ENCODE measurements around the gene PTPRN2.

The PTPRN2 gene

DNA sequence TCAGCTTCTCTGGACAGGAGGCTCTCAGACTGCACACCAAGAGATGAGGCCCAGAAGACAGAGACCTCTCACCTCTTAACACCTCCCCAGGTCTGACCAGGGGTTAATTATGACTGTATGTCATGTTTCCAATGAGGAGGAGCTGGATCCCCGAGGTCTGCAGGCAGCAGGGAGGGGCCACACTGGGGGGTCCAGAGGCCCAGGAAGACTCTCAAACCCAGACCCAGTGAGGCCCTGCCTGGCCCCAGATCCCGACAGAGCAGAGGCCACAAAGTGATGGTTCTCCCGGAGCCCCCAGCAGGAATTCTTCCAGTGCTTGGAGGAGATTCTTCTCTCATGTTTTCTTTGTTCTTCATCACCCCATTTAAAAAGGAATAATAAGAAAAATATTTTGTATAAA, 28.8 kb downstream of the PTPRN2 start:
- no peak overlapping the region for H3K27ac ChIP-seq
- no peak for DNase-seq (ENCODE audit: low read depth, low spot score)

DNA sequence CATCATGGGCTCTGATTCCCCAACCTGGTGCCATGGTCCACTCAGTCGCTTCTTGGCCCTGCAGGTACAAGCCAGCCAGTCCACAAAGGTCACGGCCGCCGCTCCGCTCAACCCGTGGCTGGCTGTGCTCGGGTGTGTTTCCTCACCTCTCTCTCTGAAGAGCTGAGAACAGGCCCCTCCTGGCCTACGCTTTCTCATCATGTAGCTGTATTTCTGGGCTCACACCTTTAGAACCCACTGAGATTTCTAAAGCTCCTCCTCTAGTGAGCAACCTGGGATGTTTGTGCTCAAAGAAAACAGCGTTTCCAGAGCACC, 30.2 kb downstream of the PTPRN2 start:
- DNase-seq (ENCODE audit: low read depth, low spot score) = no peak

DNA sequence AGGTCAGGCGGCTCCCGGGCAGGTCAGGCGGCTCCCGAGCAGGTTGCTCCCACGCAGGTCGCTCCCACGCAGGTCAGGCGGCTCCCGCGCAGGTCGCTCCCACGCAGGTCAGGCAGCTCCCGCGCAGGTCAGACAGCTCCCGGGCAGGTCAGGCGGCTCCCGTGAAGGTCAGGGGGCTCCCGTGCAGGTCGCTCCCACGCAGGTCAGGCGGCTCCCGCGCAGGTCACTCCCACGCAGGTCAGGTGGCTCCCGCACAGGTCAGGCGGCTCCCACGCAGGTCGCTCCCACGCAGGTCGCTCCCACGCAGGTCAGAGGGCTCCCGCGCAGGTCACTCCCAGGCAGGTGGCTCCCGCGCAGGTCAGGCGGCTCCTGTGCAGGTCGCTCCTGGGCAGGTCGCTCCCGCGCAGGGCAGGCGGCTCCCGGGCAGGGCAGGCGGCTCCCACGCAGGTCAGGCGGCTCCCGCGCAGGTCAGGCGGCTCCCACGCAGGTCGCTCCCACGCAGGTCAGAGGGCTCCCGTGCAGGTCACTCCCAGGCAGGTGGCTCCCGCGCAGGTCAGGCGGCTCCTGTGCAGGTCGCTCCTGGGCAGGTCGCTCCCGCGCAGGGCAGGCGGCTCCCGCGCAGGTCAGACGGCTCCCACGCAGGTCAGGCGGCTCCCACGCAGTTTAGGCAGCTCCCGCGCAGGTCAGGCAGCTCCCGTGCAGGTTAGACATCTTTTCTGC, 30.7 kb downstream of the PTPRN2 start:
- no peak for DNase-seq (ENCODE audit: low read depth, low spot score)

More for the DNA sequence above, 30.2 kb downstream of the PTPRN2 start:
- H3K27ac ChIP-seq = no peak overlapping the region

DNA sequence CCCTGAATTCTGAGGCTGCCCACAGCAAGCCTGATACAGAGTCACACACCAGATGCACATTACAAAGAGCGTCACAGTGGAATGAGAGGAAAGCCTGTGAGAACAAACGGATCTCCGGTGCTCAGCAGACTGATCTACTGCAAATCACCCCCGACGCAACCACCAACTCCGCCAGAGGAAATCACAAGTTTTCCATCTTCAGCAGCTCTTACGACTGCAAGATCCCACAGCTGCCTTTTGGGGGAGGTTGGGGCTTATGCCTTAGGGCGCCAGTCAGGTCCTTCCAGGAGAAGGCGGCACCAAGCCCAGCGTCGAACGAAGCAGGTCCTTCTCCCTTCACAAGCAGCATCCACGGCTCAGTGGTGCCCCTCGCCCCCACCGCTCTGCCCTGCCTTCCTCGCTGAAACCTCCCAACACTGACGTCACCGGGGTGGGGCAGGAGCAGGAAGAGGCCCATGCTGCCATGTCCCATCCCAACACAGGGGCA, 32.5 kb downstream of the PTPRN2 start:
- DNase-seq (ENCODE audit: low read depth, low spot score) = no peak
- no peak overlapping the region for H3K27ac ChIP-seq

More for the DNA sequence above, 30.7 kb downstream of the PTPRN2 start:
- H3K27ac ChIP-seq = no peak overlapping the region

DNA sequence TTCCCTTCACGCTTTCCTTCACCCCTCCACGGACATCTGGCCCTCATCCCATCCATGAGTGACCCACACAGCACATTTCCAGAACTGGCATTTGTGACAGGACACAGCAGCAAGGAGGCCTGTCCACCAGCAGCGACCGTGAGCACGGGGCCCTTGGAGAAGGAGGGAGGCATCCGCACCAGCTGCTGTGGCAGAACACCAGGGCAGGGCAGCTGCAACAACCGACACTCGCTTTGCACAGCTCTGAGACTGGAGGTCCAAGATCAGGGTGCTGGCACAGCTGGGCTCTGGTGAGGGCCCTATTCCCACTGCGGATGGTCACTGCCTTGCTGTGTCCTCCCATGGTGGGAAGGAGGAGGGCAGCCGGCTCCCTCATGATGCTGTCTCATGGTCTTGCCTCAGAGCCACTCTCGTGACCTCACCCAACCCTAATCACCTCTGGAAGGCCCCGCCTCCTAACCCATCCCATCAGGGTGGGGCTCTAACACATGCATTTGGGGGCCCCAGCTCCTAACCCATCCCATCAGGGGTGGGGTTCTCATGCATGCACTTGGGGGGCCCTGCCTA, 36.7 kb downstream of the PTPRN2 start:
- no peak for DNase-seq (ENCODE audit: low read depth, low spot score)
- H3K27ac ChIP-seq = no peak overlapping the region

DNA sequence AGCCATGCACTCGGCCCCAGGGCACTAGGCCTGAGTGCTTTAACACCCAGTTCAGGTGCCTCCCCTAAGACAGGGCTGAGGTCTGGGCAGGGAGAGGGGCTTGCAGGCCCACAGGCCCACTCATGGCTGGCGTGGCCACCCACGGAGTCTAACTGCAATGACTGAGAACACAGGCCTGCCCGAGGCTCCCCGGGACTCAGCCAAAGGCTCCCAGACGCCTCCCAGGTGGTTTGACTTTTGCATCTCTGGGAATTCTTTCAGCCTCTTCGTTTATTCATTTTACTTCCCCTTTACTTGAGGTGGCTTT, 37.3 kb downstream of the PTPRN2 start:
- H3K27ac ChIP-seq = no peak overlapping the region
- no peak for DNase-seq (ENCODE audit: low read depth, low spot score)

DNA sequence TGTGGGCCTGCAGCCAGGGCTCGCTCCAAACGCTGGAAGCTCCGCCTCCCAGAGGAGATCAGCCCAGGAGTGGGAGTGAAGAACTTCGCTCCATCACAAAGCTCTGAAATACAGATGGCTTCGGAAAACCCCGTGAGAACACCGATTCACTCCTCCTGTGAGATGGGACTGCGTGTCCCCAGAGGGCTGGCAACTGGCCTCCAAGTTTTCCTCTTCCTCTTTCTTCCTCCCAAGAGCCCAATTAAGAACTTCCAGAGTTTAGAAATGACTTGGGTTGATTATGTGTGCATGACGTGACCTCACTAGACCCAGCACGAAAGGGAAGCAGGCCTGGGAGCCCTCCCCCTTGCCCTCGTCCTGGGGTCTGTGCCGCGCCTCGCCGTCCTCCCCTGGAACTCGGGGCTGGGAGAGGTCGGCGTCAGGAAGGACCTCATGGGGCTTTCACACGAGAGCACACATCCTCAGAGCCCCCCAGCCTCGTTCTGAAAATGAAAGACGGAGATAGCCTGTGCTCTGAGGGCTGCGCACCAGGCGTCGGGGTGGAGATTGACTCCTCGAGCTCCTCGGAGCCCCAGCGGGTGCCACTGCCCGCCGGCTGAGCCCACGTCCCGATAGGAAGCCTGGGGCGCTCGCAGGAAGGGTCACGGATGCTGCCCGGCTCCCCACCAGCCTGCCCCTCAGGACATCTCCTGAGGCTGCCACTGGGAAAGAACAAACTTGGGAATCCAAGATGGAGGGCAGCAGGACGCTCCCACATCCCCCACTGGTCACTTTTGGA, 37.8 kb downstream of the PTPRN2 start:
- DNase-seq (ENCODE audit: low read depth, low spot score) = no peak
- H3K27ac ChIP-seq = no peak overlapping the region

DNA sequence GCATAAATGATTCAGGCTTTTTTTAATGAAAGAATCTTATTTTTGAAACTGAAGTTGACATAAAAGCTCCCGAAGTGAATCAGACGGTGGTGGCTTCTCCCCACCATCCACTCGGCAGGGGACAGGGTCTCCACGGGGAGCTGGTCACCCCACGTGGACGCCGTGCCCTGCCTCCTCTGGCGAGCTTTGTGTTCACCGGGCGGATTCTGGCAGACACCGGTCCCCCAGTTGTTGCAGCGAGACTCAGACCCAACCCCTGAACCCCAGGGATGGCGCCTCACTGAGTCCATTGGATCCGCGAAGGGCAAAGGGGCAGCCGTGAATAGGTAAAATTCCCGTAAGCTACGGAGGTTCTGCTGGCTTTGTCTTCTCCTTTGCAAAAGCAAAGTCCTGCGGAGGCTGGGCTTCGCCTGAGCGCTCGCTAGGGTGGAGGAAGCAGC, 38.4 kb downstream of the PTPRN2 start:
- no peak overlapping the region for H3K27ac ChIP-seq
- DNase-seq (ENCODE audit: low read depth, low spot score) = no peak

DNA sequence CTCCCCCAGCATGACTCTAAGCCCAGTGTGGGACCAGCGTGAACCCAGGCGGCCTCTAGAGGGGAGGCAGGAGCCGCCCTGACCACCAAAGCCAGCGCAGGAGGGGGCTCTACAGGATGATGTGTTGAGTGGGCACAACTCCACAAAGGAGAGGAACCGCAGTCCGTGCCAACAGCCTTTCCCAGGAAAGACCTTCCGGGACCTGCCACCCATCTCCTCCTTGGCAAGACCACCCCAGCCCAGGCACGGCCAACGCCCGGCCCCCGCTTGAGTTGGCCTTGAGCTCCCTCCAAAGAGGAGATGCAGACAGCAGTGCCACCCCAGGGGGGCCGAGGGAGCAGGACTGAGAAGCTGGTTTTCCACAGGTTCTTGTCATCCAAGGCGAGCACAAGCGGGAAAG, 38.9 kb downstream of the PTPRN2 start:
- DNase-seq (ENCODE audit: low read depth, low spot score) = no peak
- H3K27ac ChIP-seq = no peak overlapping the region

DNA sequence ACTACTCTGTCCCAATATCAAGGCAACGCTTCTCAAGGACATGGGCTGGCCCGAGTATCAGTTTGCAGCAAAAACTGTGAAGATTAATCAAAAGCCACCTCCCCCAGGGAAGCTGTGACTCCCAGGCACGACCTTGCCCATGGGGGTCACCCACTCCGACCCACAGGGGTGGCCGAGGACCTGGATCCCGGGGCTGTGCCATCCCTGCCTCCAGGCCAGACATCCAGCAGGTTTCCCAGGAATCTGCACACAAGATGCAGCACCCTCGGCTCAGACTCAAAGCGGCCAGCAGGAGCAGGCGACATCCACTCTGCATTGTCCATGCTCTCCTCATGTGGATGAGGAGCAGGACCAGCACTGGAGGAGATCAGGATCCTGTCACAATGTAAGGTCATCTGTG, 39.8 kb downstream of the PTPRN2 start:
- DNase-seq (ENCODE audit: low read depth, low spot score) = no peak
- H3K27ac ChIP-seq = no peak overlapping the region

DNA sequence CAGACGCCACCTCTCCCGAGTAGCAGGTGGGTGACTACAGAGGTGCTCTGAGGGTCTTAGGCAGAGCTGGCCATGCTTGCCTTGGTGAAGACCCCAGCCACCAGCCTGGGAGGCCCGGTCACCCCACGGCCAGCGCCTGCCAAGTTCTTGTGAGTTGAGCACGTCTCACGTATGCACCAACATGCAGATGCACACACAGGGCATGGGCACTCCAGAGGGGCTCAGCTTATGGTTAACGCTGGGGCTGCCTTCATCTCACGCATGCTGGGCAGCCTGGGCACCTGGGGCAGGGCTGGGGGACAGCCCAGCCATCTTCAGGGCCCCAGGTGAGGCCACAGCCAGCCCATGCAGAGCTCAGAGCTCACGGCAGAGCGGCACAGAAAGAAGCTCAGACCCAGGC, 41.0 kb downstream of the PTPRN2 start:
- DNase-seq (ENCODE audit: low read depth, low spot score) = no peak
- H3K27ac ChIP-seq = no peak overlapping the region

DNA sequence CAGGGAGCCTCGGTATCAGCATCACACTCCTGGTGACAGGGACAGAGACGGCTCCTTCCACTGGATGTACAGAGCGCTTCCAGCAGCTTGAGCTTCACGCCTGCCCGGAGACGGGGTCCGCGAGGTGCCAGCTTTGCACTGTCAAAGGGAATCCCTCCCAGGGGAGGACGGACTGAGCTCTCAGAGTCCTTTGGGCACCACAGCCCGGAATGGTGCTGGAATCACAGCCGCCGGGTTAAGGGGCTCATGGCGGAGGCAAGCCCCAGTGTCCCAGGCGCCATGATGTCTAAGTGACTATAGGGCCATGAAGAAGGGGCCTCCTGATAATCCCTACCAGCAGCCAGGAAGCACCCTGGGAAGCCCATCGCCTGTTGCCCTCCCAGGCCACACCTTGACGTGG, 41.4 kb downstream of the PTPRN2 start:
- DNase-seq (ENCODE audit: low read depth, low spot score) = no peak
- H3K27ac ChIP-seq = no peak overlapping the region

DNA sequence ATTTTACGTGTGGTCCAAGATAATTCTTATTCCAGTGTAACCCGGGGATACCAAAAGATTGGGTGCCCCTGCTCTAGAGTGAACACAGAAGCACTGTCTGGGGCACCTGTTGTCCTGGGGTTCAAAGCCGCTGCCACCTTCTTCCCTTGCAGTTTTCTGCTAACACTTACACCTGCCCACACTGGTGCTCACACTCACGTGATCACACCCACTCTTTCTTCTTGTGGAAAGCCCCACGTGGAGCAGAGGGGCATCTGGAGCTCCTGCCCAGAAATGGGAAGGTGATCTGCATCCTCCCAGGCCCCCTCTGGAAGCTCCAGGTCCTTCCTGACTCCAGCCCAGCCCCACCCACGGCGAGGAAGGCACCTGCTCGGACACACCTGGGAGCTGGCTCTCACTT, 42.9 kb downstream of the PTPRN2 start:
- no peak for DNase-seq (ENCODE audit: low read depth, low spot score)
- H3K27ac ChIP-seq = no peak overlapping the region

DNA sequence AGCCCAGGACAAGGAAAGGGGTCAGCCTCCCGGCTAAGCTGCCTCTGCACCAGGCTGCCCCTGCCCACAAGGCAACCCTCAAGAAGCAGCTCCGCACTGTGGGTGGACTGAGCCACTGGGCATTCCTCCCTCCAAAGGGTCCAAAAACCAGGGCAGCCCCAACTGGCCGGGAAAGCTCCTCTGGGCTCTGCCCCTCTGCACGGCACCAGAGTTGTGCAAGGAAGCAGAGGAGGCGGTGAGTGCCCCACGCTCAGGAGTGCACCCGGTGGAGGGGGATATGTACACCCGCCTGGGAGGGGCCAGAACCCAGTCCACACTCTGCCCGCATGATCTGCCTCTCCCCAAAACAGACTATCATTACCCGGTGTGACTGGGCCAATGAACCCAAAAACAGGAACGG, 43.8 kb downstream of the PTPRN2 start:
- DNase-seq (ENCODE audit: low read depth, low spot score) = no peak
- H3K27ac ChIP-seq = no peak overlapping the region

DNA sequence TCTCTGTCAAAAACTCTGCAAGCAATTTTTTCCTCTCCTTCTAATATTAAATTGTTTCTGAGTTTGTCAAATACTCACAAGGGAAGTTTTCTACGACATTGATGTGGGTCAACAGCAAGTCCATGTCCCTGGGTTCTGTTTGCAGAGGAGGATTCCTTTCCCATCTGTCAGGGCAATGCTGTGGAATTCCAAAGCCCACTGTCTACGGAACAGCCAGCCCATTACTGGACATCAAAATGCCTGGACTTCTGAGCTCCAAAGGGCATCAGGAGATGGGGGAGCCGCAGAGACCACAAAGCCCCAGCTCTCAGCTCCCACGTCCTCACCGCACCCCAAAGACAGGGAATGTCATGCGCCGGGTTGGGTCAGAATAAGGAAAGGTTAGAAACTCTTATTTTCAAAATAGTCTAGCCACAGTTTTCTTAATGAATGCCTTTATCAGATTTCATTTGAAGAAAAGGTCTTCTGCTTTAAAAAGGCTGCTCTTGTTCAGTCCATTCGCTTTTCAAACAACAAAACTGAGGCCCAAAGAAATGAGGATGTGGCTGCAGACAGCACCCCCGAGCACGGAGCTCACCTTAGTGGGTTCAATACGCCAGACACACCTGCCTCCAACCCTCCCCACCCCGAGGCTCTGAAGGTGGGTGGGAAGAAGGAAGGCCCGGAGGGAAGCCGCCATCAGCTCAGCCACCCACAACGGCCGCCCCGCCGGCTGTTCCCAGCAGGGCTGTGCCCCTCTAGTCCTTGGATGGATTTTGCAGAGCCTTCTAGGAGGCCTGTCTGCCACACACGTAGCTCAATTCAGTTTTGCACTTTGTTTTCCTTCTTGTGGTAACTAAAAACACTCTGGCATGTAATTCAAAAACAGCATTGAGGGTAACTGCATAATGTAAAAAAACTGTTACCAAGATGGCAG, 44.7 kb downstream of the PTPRN2 start:
- DNase-seq (ENCODE audit: low read depth, low spot score) = no peak
- no peak overlapping the region for H3K27ac ChIP-seq

DNA sequence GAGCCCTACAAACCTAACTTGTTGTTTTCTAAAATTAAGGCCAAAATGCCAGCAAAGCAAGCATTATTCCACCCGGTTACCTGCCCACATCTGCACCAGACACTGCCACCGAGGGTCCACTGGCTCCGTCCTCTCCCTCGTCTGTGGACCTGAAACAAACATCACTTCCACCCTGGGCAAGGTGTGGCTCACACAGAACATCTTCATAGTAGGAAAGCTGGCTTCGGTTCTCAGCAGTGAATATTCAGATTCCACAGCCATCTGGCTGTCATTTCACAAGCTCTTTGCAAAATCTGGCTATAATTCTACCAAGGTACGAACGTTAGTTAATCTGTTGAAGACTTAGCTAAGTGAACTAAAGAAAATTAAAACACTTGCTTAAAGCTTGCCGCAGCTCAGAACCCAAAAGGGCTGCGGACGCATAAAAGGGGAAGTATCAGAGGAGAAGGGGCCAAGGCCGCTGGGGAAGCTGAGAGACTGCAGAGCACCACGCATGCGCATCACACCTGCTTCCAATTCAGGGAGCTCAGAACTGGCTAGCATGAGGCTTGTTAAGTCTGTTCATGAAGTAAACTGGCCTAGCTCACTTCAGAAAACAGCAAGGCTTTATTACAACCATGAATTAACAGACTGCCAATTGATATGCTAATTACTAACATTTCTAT, 46.1 kb downstream of the PTPRN2 start:
- no peak overlapping the region for H3K27ac ChIP-seq
- DNase-seq (ENCODE audit: low read depth, low spot score) = no peak

DNA sequence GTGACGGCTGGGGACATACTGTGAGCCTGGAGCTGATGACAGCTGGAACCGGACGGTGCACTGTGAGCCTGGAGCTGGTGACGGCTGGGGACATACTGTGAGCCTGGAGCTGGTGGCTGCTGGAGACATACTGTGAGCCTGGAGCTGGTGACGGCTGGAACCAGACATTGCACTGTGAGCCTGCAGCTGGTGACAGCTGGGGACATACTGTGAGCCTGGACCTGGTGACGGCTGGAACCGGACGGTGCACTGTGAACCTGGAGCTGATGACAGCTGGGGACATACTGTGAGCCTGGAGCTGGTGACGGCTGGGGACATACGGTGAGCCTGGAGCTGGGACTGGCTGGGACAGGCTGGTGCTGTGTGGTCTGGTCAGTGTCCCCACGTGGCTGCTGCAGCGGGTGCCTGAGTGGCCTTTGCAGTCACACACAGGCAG, 47.9 kb downstream of the PTPRN2 start:
- DNase-seq (ENCODE audit: low read depth, low spot score) = no peak
- H3K27ac ChIP-seq = no peak overlapping the region

DNA sequence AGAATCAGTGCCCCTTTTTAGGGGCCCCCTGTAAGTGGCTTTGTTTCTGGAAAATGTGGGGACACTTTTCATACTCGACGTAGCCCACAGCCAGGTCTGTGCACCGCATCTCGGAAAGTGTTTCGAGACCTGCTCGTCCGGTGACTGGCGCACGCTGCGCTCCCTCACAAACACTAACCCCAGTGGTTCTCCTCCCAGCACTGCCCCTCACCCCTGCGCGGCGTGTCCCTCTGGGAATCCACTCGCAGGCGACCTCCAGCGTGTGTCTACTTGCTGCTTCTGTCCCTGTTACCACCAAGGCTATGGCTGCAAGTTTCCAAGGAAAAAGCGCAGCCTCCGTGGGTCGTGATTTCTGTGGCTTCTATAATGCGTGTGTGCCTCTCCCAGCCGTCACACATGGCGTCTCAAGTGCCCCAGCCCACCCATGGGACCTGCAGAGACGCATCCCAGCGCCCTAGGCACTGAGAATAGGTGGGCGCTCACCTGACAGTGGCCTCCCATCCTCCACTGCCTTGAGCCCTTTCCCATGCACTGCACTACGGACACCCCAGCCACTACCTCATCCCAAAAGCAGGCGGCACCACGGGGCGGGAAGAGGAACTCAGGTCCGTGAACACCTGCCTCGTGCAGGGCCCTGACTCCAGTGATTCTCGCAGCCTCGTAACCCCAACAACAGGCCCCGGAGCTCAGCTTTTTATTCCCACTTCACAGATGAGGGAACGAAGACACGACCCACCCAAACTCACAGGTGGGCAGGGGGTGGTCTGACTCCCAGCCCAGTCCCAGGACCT, 49.3 kb downstream of the PTPRN2 start:
- no peak for DNase-seq (ENCODE audit: low read depth, low spot score)
- no peak overlapping the region for H3K27ac ChIP-seq

DNA sequence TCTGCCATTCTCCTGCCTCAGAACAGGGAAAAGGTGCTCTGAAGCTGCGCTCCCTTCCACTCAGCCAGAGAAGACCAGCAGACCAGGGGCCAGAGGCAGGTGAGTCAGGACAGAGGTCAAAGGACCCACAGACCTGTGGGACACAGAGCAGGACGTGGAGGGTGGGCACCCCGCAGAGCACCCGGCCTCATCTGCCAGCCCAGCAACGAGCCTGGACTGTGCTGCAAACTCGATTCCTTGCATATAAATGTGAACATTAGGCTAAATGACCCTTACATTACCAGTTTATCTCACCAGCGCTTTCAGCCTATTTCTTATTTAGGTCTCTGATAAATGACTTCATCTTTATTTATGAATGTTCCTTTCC, 50.1 kb downstream of the PTPRN2 start:
- DNase-seq (ENCODE audit: low read depth, low spot score) = no peak
- no peak overlapping the region for H3K27ac ChIP-seq

Data from epithelial cell of prostate (primary cell).